ENCODE data around the gene WDR72.
"Not testable (repeated sequence)": the region's sequence is repeated elsewhere in the genome, so short reads cannot be mapped to it uniquely, and the experiment has no call there.

WDR72 gene

DNA sequence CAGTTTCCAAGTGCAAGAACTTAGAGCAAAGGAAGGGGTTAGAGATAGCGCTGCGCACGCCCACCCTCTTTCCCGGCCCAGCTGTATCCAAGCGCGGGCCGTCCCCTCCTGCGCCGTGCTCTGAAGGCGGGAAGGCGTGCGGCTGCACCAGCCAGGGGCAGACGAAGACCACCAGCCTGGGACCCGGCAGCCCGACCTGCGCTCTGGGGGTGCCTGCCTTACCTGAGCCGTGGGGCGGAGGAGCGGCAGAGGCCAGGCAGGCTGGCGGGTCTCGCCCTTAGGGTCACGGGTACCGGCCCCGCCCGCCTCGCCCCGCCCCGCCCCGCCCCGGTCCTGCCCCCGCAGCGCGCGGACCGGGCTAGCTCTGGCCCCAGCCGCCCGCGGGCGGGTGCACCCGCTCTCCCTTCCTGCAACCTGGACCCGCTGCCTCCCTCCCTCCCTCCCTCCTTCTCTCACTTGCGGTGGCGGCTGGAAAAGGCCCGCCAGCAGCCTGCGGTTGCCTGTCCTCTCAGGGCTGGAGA, at the start of gene WDR72:
Gene WDR72 (minus strand): TSS at position 253 of the 521 bp plus-strand sequence. CDS start 26,514 bp downstream, outside the sequence.
- DNase-seq, result no peak

DNA sequence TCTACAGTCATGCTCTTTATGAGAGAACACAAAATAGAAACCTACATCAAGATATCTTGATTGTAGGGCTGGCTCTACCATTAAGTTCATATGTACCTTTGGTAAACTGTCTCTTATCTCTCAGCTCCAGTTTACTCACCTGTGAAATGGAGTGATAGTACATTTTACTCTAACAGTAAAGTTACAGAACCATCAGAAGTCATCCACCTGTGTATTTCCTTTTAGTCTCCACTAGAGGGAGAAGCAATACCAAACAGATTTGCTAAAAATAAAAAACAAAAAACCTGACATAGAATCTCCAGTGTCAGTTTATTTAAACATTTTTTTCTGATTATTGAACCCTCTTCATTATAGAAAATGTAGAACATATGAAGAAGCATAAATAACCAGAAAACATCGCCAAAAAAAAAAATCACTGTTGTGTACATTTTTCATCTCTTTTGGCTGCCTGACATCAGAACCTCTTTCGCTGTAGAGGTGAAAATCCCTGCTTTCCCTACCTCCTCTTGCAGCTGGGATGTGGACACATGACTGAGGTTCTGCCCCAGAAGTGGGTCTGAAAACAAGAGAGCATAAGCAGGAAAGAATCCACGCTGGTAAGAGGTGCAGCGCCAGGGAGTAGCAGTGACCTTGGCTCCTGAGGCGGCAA, 48.7 kb upstream of the WDR72 start:
- no peak for DNase-seq

DNA sequence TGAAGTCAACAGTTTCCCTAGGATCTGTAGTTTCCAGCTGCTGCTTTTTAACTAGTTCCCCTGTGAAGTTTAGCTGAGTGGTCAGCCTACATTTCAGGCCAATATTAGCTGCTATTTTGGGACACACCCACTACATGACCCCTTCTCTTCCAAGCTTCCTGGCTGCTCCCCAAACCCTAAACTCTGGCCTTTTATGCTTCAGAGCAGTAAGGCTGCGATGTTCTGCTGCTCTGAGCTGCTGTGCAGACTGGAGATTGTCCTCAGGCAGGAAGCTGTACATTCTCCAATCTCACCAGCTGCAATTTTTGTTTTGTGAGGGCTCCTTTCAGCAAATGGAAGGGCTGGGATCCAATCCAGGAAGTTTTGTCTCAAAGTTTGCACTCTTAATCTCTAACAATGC, 48.0 kb upstream of the WDR72 start:
- no peak for DNase-seq

DNA sequence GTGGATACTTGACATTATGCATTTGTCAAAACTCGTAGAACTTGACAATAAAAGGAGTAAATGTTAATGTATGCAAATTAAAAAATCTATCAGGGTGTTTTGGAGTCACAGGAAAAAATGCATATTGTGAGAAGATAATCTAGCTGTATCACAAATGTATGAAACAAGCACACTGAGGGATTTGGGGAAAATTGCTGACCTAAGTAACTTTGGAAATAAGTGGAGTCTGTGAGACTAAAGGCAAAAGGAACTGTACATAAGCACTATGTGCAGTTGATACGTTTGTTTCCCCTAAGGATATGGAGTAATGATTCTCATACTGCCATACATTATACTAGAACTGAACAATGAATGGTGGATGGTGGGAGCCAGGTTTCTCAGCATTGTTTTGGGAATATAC, 43.2 kb upstream of the WDR72 start:
- no peak for DNase-seq

DNA sequence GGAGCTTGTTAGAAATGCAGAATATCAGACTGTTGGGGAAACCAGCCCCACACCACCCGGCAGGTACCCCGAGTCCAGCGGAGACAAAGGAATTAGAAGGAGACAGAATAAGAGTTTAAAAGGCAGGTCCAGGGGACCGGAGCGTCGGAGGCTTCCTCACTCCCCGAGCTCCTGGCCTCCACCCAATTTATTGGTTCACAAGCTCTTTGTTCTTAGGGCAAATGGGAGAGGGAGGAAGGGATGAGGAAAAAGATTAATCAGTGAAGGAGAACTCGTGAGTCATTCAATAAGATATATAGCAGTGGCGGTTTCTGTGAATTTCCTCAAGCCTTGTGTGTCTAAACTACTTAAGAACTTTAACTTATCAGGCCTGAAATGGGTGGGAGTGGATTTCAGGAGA, 32.1 kb upstream of the WDR72 start:
- no peak for DNase-seq

DNA sequence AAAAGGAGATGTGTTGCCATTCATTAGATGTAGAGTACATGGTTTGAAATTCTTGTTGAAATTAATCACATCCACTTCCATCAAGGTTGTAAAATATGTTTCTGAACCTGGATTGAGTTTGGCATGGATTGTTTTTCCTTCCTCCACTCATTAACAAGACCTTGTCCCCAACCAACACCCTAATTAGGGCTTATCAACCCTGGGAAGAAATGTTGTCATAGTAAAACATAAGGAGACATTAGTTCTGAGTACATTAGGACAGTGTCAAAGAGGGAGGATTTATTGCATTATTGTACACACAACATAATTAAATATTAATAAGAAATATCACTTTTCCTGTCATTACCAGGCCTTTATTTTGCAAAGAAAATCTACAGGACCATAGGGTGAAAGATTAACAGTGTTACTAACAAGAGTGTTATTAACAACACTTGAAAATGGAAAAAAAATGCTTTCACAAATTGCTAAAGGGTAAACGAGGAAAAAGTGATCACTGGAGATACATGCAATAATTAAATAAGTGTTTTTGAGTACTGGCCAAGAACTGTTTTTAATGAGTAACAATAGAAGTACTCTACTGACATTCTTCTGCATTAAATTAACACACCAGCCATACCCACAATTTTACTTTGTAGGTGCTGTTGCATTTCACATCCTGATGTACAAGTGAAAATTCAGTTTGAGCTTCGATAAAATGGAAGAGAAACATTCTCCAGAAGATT, 30.4 kb upstream of the WDR72 start:
- no peak for DNase-seq

DNA sequence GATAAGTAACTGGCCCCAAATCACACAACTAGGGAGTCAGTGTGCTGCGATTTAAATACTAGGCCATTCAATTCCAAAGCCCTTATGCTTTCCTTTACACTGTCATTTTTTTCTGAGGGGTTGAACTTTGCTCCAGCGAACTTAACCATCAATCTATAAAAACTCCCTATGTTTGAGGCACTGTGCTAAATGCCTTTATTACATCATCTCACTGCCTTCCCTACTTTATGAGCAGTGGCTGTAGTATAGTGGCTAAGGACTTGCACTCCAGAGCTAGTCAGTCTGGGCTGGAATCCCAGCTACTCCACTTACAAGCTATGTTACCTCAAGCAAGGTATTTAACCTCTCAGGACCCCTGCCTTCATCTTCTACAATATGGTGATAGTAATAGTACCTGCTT, 26.9 kb upstream of the WDR72 start:
- no peak for DNase-seq

DNA sequence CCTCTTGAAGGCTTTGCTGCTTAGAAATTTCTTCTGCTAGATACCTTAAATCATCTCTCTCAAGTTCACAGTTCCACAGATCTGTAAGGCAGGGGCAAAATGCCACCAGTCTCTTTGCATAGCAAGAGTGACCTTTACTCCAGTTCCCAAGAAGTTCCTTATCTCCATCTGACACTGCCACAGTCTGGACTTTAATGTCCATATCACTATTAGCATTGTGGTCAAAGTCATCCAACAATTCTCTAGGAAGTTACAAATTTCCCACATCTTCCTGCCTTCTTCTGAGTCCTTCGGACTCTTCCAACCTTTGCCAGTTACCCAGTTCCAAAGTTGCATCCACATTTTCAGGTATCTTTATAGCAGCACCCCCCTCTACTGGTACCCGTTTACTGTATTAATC, 25.8 kb upstream of the WDR72 start:
- not testable (repeated sequence) for DNase-seq

DNA sequence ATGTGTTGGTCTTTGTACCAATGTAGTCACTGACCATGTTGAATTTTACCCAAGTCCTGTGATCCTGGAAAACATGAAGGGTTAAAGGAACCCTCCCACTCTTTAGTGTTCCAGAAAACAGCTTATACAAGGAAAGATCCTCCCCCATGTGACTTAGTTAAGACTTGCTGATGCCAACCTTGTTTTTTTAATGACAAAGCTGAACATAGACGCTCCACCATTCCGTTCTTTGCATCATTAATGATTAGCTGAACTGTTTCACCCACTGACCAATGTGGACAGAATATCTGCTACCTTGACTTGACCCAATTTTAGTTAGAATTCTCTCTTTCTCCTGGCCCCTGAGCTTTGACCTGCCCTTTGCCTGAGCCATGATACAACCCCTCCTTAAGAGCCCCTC, 3.5 kb upstream of the WDR72 start:
- no peak for DNase-seq

DNA sequence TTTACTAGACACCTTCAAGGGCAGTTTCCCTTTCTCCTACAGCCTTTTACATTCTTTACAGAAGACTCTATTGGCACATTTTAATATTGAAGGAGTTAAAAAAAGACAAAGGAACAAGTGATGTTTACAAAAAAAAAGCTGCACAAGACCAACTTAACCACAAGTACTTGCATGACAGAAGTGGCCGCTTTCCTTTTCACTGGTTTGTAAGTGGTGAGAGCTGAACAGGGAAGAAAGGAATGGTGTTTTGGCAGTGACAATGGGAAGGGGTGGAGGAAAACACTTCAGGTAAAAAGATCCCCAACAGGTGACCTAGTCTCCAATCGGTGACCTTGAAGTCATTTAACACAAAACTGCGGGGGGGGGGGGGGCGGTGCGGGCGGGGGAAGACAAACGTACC, 1.1 kb downstream of the WDR72 start:
- DNase-seq, result no peak

DNA sequence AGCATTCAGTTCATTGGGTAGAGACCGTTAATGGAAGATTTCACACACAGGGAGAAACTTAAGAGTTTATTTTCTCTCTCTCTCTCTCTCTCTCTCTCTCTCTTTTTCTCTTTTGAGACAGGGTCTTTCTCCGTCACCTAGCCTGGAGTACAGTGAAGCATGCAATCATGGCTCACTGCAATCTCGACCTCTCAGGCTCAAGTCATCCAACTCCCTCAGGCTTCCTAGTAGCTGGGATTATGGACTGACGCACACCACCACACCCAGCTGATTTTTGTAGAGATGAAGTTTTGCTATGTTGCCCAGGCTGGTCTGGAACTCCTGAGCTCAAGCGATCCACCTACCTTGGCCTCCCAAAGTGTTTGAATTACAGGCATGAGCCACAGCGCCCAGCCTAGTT, 1.6 kb downstream of the WDR72 start:
- no peak for DNase-seq

DNA sequence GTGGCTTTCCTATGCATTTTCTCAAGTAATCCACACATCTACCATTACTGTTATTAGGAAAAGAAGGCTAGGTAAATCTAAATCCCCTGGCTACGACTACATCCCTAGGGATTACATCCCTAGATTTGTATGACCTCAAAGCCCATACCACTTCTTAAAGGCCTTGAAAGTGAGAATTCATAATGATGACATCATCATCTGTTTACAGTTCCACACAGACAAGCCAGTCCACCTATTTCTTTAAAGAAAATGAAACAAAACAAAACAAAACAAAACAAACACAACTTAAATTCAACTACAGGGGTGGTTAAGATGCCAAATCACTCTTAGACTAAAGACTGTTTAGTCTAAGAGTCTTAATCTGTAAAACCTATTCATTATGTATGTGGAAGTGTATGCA, 5.7 kb downstream of the WDR72 start:
- no peak for DNase-seq

DNA sequence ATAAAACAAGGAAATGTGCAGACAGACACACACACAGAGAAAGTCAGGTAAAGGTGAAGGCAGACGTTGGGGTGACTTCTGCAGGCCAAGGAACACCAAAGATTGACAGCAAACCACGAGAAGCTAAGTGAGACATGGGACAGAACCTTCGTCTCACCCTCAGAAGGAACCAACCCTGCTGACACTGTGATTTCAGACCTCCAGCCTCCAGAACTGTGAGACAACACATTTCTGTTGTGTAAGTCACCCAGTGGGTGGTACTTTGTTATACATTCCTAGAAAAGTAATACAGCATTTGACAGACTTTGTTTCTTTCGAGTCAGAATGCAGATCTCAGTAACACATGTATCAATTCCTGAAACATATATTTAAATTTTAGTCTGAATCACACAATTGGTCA, 7.1 kb downstream of the WDR72 start:
- no peak for DNase-seq

DNA sequence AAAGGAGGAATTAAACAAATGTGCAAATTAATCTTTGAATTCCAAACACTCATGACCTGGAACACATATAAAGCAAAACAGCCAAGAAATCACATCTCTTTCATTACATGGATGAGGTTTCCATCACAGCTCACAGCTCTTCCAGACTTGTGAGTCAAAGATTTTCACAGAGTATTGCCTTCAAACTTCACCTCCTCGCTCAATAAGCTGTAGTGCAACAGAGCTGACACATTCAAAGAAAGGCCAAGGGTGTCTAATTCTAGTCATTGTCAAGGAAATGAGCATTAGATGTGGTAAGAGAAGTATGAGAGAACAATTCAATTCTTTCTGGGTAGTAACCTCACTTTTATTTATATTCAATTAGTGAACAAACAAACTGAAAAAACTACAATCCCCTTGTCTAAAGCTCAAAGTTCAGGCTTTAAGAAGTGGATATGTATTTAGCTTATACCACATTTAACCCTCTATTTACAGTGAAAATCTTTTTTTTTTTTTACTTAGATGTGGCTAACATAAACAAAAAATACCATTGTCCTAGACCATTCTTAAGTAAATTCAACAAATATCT, 11.9 kb downstream of the WDR72 start:
- no peak for DNase-seq

DNA sequence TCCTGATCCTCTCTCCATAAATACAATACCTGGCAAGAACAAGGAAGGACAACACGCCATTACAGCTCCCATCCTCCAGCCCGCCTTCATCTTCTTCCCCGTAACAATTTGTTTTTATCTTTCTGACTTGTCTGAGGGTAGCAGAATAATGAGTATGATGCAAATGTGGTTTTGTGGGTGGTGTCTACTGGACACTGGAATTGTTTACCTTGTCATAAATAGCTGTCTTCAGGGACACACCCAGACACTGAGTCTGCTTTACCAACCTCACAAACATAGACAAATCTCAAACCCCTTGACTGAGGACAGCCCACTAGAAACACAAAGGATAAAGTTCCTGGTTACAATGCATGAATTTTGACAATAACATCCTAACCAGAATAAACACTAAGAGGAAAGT, 13.4 kb downstream of the WDR72 start:
- DNase-seq, result no peak

DNA sequence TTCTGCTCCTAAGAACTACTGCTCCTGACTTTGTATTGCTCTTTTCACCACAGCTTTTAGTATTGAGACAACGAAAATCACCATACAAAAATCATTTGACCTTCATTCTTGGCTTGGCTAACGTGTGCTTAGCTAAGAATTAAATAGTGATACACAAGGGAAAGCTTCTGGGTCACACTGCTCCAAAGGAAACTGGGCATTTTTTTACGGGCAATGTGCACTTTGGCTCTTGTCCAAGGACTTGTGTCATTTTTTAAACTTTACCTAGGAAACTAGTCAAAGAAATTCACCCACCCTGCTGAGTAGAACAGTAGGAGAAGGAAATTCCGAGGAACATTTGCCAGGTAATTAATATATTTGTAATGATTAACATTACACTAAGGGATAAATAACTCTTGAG, 19.8 kb downstream of the WDR72 start:
- DNase-seq, result no peak

DNA sequence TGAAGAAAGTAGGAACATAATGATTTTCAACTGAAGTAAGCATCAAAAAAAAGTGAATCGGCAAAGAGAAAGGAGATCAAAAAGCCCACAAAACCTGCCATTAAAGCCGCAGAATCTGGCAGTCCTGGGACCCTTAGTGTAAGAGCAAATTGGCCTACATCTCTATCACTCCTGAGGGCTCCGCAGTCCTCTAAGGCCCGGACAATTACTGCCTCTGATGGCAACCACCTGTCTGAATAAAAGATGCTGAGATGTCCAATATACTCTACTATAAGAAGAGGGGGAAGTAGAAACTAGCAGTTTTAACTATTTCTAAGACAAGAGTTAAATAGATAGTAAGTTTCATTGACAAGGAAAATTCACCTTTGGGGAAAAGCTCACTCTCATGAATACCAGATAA, 20.3 kb downstream of the WDR72 start:
- DNase-seq, result no peak

DNA sequence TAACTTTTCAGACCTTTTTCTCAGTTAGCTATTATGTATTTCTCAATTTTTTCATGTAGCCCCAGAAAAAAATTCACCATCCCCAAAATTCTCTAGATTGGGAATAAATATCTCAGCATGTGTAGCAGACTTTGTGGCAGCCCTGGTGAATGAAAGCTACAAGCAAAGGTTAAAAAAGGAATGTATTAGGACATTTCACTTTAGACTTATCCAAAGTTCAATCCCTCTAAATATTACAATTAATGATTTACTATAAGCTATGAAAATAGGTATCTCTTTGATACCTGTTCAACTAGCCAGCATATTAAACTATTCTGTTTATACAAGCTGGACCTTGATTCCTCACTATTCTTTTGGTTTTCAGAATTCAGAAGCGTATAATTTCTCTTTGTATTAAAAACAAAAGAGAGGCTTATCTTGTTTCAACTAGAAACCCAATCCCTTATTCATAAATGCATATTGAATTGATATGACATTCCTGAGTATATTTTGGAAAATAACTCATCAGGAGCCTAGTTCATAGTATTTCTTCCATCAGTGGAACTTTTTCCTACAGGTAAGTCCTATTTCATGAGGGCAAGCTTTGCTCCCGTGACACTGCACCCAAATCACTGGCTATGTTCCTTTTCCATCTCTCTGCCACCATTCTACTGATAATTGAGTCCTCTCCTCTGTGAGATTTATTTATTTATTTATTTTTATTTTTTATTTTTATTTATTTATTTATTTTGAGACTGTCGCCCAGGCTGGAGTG, 38.0 kb downstream of the WDR72 start:
- DNase-seq, result no peak

DNA sequence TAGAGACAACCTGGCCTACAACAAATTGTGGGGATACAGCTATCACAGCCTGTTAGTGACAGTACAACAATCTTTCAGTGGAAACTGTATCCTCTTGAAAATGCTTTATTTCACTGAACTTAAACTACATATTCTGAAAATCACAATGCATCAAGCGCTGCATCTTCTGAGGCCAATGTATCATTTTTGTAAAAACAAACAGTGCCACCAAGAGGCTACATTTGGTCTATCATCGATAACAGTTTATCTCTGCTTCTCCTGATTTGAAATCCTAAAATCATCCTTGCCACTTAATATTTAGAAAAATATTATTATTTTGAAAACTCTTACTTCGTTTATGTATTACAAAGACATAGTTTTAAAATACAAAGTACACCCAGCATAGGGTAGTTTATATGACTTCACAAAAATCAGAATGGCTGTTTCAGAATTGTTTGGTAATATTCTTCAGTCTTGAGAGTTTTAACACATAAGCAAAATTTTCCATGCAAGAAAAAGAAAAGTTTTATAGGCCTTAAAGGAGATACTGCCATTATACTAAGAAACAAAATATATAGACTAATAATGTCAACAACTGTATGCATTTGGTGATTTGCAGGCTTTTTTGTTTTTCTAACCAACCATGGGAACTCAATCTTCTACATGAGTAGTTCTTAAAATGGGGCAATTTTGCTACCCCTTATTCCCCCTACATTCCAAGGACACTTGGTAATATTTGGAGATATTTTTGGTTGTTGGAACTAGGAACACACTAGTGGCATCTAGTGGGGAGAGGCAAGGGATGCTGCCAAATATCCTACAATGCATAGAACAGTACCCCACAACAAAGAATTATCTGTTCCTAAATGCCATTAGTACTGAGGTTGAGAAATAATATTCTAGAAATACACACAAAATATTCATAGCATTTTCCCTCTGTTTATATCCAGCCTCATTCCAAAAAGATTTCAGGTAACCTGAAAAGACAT, 42.3 kb downstream of the WDR72 start:
- no peak for DNase-seq

DNA sequence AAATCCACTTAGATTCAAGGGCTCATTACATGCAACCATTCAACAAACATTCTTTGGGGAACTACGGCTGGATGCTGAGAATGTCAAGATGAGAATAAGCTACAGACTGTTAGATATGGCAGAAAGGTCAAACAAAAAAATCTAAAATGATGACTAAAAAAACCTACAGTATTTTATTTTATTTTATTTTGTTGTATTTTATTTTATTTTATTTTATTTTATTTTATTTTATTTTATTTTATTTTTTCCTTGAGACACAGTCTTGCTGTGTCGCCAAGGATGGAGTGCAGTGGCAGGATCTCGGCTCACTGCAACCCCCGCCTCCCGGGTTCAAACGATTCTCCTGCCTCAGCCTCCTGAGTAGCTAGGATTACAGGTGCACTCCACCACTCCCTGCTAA, 46.2 kb downstream of the WDR72 start:
- DNase-seq, result no peak

DNA sequence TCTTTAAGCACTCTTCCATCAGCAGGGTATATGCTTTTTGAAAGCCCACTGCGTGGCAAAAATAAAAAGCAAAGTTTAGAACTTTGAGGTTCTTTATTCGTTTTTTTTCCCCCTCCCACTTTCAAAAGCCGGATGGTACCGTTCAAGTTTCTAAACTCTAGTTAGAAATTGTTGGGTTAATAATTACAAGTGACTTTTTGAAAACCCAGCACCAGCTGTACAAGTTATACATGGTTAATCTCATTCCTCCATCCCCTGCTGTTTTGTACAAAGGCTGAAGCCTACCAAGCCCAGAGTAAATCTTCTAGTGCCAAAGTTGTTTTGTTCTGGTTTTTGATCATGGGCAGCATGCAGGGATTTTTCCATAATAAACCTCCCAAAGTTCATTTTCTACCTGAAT, 48.6 kb downstream of the WDR72 start:
- no peak for DNase-seq

DNA sequence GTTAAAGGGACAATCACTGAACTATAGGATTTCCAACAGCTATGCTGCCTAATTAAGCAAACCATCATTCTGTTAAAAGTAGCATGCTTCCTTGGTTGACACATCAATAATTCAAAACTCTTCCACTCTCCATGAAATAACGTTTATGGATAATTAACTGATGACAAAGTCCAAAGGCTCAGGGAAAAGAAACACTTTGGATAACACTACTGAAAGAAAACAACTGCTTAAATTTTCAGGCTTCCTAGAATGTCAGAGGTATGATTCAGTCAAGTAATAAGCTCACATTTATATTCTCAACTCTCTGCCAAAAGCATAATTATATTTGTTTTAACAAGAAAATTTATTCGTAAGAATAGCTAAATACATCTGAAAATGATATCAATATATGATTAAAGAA, 49.6 kb downstream of the WDR72 start:
- no peak for DNase-seq
